GM19240 (cell line): ENCODE measurements around the gene CNNM2.
"Not testable (repeated sequence)": the region's sequence is repeated elsewhere in the genome, so short reads cannot be mapped to it uniquely, and the experiment has no call there.

Experiments used
- DNase-seq: peaks from one replicate; pipeline ENCODE4 v3.0.0; 2011; ENCODE audit warnings: low spot score; ENCODE audit not compliant: insufficient read length

The CNNM2 gene

GRCh38 chr10:102923601-102924000, 5.5 kb downstream of the CNNM2 start:
- no peak for DNase-seq

- no peak for DNase-seq
Measured at GRCh38 chr10:102926842-102927241, 8.7 kb downstream of the CNNM2 start.

DNA sequence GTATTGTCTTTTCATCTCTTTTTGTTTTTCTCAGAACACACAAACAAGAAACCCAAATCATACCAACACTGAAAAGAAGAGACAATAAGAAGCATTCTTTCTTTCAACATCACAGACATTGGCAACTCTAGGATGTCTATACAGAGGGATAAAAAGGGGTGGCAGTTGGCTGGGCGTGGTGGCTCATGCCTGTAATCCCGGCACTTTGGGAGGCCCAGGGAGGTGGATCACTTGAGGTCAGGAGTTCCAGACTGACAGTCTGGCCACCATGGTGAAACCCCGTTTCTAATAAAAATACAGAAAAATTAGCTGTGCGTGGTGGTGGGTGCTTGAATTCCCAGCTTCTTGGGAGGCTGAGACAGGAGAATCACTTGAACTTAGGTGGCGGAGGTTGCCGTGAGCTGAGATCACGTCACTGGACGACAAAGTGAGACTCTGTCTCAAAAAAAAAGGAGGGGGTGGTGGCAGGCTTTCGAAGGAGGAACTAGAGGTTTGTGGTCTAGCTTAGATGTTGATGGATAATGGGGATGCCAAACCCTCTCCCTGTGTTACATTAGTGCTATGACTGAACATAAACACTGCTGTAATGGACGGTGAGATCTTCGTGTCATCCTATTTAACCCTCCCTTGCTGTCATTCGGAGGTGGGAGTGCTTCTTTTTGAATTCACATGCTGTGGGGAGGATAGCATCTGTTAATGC, 9.4 kb downstream of the CNNM2 start:
- no peak for DNase-seq

- DNase-seq, result not testable (repeated sequence)
Measured at GRCh38 chr10:102928442-102928841, 10.3 kb downstream of the CNNM2 start.

GRCh38 chr10:102930720-102931119, 12.6 kb downstream of the CNNM2 start:
- no peak for DNase-seq

DNA sequence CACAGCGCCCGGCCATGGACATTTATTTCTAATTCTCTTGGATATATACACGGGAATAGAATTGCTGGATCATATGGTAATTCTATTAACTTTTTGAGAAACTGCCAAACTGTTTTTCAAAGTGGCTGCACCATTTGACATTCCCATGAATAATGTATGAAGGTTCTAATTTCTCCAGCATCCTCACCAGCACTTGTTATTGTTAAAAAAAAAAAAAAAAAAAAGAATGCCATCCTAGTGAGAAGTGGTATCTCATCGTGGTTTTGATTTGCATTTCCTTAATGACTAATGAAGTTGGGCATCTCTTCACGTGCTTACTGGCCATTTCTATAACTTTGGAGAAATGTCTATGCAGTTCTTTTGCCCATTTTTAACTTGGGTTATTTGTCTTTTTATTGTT, 13.5 kb downstream of the CNNM2 start:
- DNase-seq, result no peak

GRCh38 chr10:102935505-102935904, 17.4 kb downstream of the CNNM2 start:
- DNase-seq, result no peak

- no peak for DNase-seq
Measured at GRCh38 chr10:102935939-102936605, 18.0 kb downstream of the CNNM2 start.

- DNase-seq, result no peak
Measured at GRCh38 chr10:102941401-102941800, 23.3 kb downstream of the CNNM2 start.

DNA sequence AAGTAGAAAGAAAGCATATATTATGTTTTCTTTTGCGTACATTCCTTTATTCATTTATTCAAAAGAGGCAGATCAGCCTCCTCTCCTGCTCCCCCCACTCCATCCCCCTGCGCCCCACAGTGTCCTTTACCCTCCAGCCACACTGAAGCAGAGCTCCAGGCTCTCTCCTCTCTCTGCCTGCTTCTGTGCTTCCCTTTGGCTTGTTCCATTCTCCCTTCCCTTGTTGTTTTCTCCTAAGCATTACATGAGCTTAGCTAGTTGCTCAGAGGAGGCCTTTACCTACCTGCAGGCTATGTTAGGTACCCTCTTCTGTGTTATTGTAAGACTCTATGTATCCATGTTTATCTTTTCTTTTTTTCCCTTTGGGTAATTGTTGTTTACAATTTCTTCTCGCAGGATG, 27.4 kb downstream of the CNNM2 start:
- no peak for DNase-seq

DNA sequence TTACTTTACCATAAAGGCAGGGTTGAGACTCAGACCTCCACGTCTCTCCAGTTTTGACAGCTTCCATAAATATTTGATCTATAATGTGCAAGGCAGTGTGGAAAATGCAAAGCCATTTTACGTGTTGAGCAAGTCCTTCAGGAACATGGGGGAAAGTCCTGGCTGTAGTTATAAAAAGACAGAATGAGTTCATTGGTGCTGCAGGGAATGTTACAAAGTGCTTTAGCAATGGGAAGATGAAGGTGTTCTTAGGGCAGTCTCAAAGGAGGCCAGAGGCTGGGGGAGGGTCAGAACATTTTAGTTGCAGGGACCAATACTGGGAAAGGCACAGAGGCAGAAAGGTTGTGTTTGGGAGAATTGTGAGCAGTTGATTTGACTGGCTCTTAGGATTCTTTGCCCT, 27.9 kb downstream of the CNNM2 start:
- no peak for DNase-seq

DNA sequence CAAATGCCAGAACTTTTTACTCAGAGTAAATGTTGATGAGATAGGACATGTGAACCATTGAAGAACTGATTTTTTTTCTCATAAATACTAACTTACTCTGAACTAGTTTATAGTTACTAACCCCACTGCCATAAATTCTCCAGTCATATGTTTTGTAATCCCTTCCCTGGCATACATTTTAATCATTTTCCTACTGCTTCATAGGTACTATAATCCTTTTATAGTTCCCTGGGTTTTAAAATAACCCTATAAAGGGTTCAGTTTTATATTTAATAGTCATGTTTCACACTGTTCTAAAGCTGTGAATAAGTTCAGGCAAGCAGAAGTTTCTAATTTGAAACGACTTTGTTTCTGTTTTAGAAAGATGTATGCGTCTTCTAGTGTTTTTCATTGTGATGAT, 28.9 kb downstream of the CNNM2 start:
- DNase-seq, result no peak

DNA sequence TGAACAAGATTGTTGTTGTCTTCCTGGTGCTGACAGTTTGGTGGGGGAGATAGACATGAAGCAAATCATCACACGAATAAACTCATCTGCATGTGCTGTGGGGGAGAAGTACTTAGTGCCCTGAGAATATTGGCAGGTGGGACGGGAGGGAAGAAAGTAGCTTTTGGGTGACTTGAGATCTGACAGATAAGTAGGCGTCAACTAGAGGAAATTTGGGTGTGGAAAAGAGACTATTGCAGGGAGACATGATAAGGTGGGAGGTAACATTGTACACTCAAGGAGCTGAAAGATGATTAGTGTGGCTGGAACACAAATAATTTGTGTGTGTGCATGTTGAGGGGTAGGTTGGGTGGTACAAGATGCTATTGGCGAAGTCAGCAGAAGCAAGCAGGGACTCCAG, 30.1 kb downstream of the CNNM2 start:
- DNase-seq, result no peak

- no peak for DNase-seq
Measured at GRCh38 chr10:102948786-102949185, 30.7 kb downstream of the CNNM2 start.

DNA sequence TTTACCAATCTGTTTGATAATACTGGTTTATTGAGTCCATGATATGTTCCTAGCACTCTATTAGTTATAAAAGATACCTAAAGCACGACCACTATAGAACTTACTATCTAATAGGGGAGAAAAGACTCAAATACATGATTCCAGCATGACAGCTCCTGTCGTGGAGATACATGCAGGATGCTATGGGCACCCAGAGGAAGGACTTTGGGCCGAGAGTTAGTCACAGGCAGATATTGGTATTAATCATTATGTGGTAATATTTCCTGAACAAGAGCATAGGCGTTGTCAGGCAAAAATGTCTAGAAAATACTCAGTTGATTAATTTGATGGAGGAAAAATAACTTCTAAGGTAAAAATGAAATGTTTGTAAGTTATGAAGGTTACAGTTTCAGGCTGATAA, 31.8 kb downstream of the CNNM2 start:
- DNase-seq, result no peak

GRCh38 chr10:102951316-102951715, 33.2 kb downstream of the CNNM2 start:
- DNase-seq, result no peak

DNA sequence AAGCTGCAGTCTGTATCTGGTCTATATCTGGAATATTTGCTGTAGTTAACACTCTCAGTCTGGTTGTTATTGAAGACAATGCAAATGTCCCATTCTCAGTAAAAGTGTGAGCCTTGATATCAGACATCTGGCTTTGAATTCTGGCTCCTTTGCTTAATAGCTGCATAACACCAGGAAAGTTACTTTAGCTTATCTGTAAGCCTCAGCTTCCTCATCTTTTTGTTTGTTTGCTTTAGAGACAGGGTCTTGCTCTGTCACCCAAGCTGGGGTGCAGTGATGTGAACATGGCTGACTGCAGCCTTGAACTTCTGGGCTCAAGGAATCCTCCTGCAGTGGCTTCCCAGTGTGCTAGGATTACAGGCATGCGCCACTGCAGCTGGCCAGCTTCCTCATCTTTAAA, 41.3 kb downstream of the CNNM2 start:
- DNase-seq, result no peak

DNA sequence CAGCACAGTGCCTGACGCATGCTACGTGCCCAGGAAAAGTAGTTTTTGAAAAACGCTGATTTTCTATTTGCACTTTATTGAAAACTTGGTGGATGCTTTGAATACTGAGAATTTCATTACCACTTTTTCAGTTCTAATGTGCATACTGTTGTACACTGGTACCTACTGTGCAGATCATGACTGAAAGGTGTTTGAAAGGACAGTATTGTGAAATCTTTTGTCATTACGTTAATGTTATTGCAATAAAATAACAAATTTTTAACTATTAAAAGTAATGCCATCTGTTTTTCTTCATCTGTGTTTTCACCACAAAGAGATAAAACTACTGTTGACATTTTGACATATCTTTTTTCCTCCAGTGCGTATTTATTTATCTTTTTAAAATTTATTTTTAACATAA, 42.1 kb downstream of the CNNM2 start:
- DNase-seq, result no peak

GRCh38 chr10:102962267-102962666, 44.2 kb downstream of the CNNM2 start:
- DNase-seq, result no peak

DNA sequence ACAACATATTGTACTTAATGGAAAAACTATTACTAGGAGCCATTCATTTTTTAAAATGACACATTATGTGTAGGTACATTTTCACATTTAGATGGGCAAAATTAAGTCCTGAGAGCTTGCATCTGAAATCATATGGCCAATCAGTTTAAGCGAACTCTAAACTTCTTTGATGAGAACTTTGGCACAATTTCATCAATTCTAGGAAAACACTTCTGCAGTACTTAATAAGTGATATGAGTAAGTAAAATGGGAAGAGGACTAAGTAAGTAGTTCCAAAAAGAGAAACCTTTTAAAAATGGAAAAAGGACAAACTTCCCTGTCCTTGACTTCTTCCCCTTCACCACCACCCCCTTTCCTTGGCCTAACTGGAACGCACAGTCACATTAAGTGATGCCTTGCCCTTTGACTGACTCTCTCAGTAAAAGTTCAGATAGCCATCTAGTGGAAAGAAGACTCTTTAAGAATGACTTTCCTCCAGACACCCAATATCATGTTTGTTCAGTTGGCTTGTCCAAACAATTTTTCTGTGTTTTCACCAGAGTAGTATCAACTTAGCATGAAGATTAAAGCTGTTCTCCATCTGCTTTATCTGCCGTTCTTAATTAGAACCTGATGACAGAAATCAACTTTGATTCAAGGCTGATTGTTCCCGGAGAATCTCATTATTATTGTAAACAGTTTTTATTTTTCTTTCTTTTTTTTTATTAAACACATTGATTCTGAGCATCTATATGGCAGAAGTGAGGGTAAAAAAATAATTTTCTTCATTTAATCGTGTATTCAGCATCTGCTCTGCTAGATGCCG, 45.1 kb downstream of the CNNM2 start:
- no peak for DNase-seq

- no peak for DNase-seq
Measured at GRCh38 chr10:102963756-102964025, 45.6 kb downstream of the CNNM2 start.

- not testable (repeated sequence) for DNase-seq
Measured at GRCh38 chr10:102964064-102964463, 46.0 kb downstream of the CNNM2 start.

DNA sequence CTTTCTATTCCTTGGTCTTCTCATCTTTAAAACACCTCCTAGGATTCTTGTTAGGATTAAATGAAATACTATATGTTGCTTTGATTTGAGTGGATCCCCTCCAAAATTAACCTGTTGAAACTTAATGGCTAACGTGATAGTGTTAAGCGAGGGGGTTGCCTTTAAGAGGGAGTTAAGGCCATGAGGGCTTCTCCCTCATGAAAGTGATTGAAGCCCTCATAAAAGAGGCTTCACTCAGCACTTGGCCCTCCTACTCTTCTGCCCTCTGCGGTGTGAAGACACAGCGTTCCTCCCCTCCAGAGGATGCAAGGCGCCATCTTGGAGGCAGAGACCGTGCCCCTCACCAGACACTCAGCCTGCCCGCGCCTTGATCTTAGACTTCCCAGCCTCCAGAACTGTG, 46.6 kb downstream of the CNNM2 start:
- DNase-seq, result no peak
